ENCODE data around the gene PGA3. TPM values are rescaled to one million over a fixed set of nuclear protein-coding genes. Genes with fewer than 3 reads are reported as not detected.
"Not testable (repeated sequence)": the region's sequence is repeated elsewhere in the genome, so short reads cannot be mapped to it uniquely, and the experiment has no call there.

PGA3 gene
- total and polyA plus RNA-seq, 5 experiments from 2014 or later: not detected

GRCh38 chr11:61173456-61173855 lies 29.9 kb upstream of the PGA3 start:
- Mint-ChIP-seq H3K4me1 (peaks cover 12 to 25% (median 19%) of the 10 kb centered on the region in 4 donors), H3K36me3 (no peaks in the 10 kb centered on the region), H3K9me3 (peaks cover 0 to 2% (median 0%) of the 10 kb centered on the region in 9 donors), H3K27ac (peak overlapping the region in 1 of 10 donors; percentile 11), H3K4me3 (peak overlapping the region in 1 of 10 donors; percentile 49), H3K27me3 (peaks cover 0 to 4% (median 0%) of the 10 kb centered on the region in 5 donors)
- DNase-seq: no peak
- no peak for ATAC-seq
- POLR2A ChIA-PET: no interaction called here

- Mint-ChIP-seq H3K27ac (no peak overlapping the region), H3K4me1 (peaks cover 12 to 20% (median 17%) of the 10 kb centered on the region in 4 donors), H3K27me3 (peaks cover 0 to 4% (median 0%) of the 10 kb centered on the region in 5 donors), H3K4me3 (peak overlapping the region in 1 of 10 donors; percentile 42), H3K36me3 (no peaks in the 10 kb centered on the region), H3K9me3 (peaks cover 0 to 2% (median 0%) of the 10 kb centered on the region in 9 donors)
- POLR2A ChIA-PET: no interaction called here
- DNase-seq (no peak), ATAC-seq (no peak)
These were observed 29.0 kb upstream of the PGA3 start for GRCh38 chr11:61174273-61174672.

- H3K9me3 Mint-ChIP-seq: peaks cover 0 to 2% (median 0%) of the 10 kb centered on the region in 9 donors
- DNase-seq: no peak
- H3K27ac Mint-ChIP-seq: no peak overlapping the region
- POLR2A ChIA-PET: interaction anchor here (0.6 kb wide), 1 partner anchor 9 kb away, joined by 3 read pairs; no protein-coding TSS in a partner anchor
- H3K4me1 Mint-ChIP-seq: peaks cover 12 to 20% (median 17%) of the 10 kb centered on the region in 4 donors
- H3K27me3 Mint-ChIP-seq: peaks cover 0 to 4% (median 0%) of the 10 kb centered on the region in 5 donors
- no peaks in the 10 kb centered on the region for H3K36me3 Mint-ChIP-seq
- ATAC-seq: no peak
- no peak overlapping the region for H3K4me3 Mint-ChIP-seq
These were observed 28.4 kb upstream of the PGA3 start for GRCh38 chr11:61174949-61175348.

GRCh38 chr11:61176446-61176845 lies 26.9 kb upstream of the PGA3 start:
- no peak for DNase-seq
- H3K36me3 Mint-ChIP-seq: no peaks in the 10 kb centered on the region
- ATAC-seq: no peak
- POLR2A ChIA-PET: no interaction called here
- peaks cover 12 to 20% (median 16%) of the 10 kb centered on the region in 4 donors for H3K4me1 Mint-ChIP-seq
- peaks cover 0 to 2% (median 0%) of the 10 kb centered on the region in 9 donors for H3K9me3 Mint-ChIP-seq
- H3K4me3 Mint-ChIP-seq: no peak overlapping the region
- peaks cover 0 to 6% (median 0%) of the 10 kb centered on the region in 5 donors for H3K27me3 Mint-ChIP-seq
- H3K27ac Mint-ChIP-seq: peak overlapping the region in 1 of 10 donors; percentile 53

GRCh38 chr11:61180205-61180604 lies 23.1 kb upstream of the PGA3 start:
- ATAC-seq, H3K9me3 Mint-ChIP-seq, H3K4me1 Mint-ChIP-seq, H3K27me3 Mint-ChIP-seq, H3K36me3 Mint-ChIP-seq, DNase-seq, POLR2A ChIA-PET, H3K27ac Mint-ChIP-seq, H3K4me3 Mint-ChIP-seq: not testable (repeated sequence)

GRCh38 chr11:61181489-61181888 lies 21.8 kb upstream of the PGA3 start:
- POLR2A ChIA-PET: interaction anchor here (0.7 kb wide), 1 partner anchor 86 kb away, joined by 3 read pairs; no protein-coding TSS in a partner anchor
- Mint-ChIP-seq H3K27ac (no peak overlapping the region), H3K27me3 (peaks cover 0 to 2% (median 0%) of the 10 kb centered on the region in 5 donors), H3K4me1 (no peaks in the 10 kb centered on the region), H3K4me3 (no peak overlapping the region), H3K36me3 (no peaks in the 10 kb centered on the region), H3K9me3 (no peaks in the 10 kb centered on the region)
- DNase-seq (no peak), ATAC-seq (no peak)

GRCh38 chr11:61183645-61184044 lies 19.7 kb upstream of the PGA3 start:
- peaks cover 0 to 3% (median 0%) of the 10 kb centered on the region in 5 donors for H3K27me3 Mint-ChIP-seq
- no peaks in the 10 kb centered on the region for H3K36me3 Mint-ChIP-seq
- DNase-seq (no peak), ATAC-seq (no peak)
- POLR2A ChIA-PET: interaction anchor here (0.7 kb wide), 1 partner anchor 9 kb away, joined by 3 read pairs; no protein-coding TSS in a partner anchor
- no peak overlapping the region for H3K4me3 Mint-ChIP-seq
- peaks cover 2 to 6% (median 2%) of the 10 kb centered on the region in 4 donors for H3K4me1 Mint-ChIP-seq
- H3K9me3 Mint-ChIP-seq: no peaks in the 10 kb centered on the region
- H3K27ac Mint-ChIP-seq: peak overlapping the region in 1 of 10 donors; percentile 50

GRCh38 chr11:61186504-61186903 lies 16.8 kb upstream of the PGA3 start:
- DNase-seq (no peak), ATAC-seq (no peak)
- Mint-ChIP-seq H3K4me3 (no peak overlapping the region), H3K27me3 (peaks cover 0 to 4% (median 0%) of the 10 kb centered on the region in 5 donors), H3K27ac (no peak overlapping the region), H3K9me3 (no peaks in the 10 kb centered on the region), H3K4me1 (peaks cover 2 to 6% (median 2%) of the 10 kb centered on the region in 4 donors), H3K36me3 (no peaks in the 10 kb centered on the region)
- POLR2A ChIA-PET: interaction anchor here (1.0 kb wide), 1 partner anchor 161 kb away, joined by 3 read pairs; no protein-coding TSS in a partner anchor

GRCh38 chr11:61187505-61188130 lies 15.7 kb upstream of the PGA3 start:
- POLR2A ChIA-PET: interaction anchor here (1.0 to 1.4 kb wide), 4 partner anchors 58 to 217 kb away, joined by 3 to 9 read pairs (median 4); no protein-coding TSS in a partner anchor
- H3K27me3 Mint-ChIP-seq: peaks cover 0 to 7% (median under 1%) of the 10 kb centered on the region in 5 donors

GRCh38 chr11:61189933-61190332 lies 13.4 kb upstream of the PGA3 start:
- Mint-ChIP-seq H3K36me3 (no peaks in the 10 kb centered on the region), H3K27me3 (peaks cover 0 to 8% (median 1%) of the 10 kb centered on the region in 5 donors), H3K4me1 (peaks cover 2 to 6% (median 2%) of the 10 kb centered on the region in 4 donors), H3K27ac (no peak overlapping the region), H3K4me3 (no peak overlapping the region), H3K9me3 (no peaks in the 10 kb centered on the region)
- POLR2A ChIA-PET: no interaction called here
- DNase-seq: no peak
- ATAC-seq: no peak

More at GRCh38 chr11:61187505-61188130, 15.7 kb upstream of the PGA3 start:
- Mint-ChIP-seq H3K4me1 (peaks cover 2 to 6% (median 2%) of the 10 kb centered on the region in 4 donors), H3K9me3 (no peaks in the 10 kb centered on the region), H3K27ac (peak overlapping the region in 3 of 10 donors; percentile 50 to 64 (median 61)), H3K36me3 (no peaks in the 10 kb centered on the region), H3K4me3 (no peak overlapping the region)
- ATAC-seq: peak; percentile 92 to 97
- peak; percentile 64 to 88 (median 78) for DNase-seq

- Mint-ChIP-seq H3K4me1 (no peaks in the 10 kb centered on the region), H3K4me3 (no peak overlapping the region), H3K9me3 (no peaks in the 10 kb centered on the region), H3K36me3 (no peaks in the 10 kb centered on the region), H3K27ac (no peak overlapping the region), H3K27me3 (peaks cover 0 to 10% (median 1%) of the 10 kb centered on the region in 5 donors)
- ATAC-seq (no peak), DNase-seq (no peak)
- POLR2A ChIA-PET: no interaction called here
These were observed 9.7 kb upstream of the PGA3 start for GRCh38 chr11:61193596-61193995.

- no peak for DNase-seq
- H3K4me1 Mint-ChIP-seq: no peaks in the 10 kb centered on the region
- H3K36me3 Mint-ChIP-seq: no peaks in the 10 kb centered on the region
- ATAC-seq: no peak
- H3K27me3 Mint-ChIP-seq: peaks cover 0 to 10% (median 1%) of the 10 kb centered on the region in 5 donors
- H3K4me3 Mint-ChIP-seq: no peak overlapping the region
- H3K9me3 Mint-ChIP-seq: no peaks in the 10 kb centered on the region
- no peak overlapping the region for H3K27ac Mint-ChIP-seq
- POLR2A ChIA-PET: interaction anchor here (0.7 kb wide), 2 partner anchors 242 to 252 kb away, joined by 3 to 4 read pairs; partner anchors contain the start of gene SLC15A3
These were observed 9.1 kb upstream of the PGA3 start for GRCh38 chr11:61194169-61194671.
